Stimulated activated CD4-positive, alpha-beta T cell treated with anti-CD3 and anti-CD28 coated beads, Interleukin-1b, Interleukin-23, amount 100 ng/mL, for 1 hour (primary cell): ENCODE data around the gene GPAT2.
"Not testable (repeated sequence)": the region's sequence is repeated elsewhere in the genome, so short reads cannot be mapped to it uniquely, and the experiment has no call there.

Experiments
- DNase-seq, 2 donors: peaks; one replicate each; pipeline ENCODE4 v3.0.0-alpha.2; 2020; ENCODE audit warnings: low read depth in 2 of 2

Gene GPAT2, protein sequence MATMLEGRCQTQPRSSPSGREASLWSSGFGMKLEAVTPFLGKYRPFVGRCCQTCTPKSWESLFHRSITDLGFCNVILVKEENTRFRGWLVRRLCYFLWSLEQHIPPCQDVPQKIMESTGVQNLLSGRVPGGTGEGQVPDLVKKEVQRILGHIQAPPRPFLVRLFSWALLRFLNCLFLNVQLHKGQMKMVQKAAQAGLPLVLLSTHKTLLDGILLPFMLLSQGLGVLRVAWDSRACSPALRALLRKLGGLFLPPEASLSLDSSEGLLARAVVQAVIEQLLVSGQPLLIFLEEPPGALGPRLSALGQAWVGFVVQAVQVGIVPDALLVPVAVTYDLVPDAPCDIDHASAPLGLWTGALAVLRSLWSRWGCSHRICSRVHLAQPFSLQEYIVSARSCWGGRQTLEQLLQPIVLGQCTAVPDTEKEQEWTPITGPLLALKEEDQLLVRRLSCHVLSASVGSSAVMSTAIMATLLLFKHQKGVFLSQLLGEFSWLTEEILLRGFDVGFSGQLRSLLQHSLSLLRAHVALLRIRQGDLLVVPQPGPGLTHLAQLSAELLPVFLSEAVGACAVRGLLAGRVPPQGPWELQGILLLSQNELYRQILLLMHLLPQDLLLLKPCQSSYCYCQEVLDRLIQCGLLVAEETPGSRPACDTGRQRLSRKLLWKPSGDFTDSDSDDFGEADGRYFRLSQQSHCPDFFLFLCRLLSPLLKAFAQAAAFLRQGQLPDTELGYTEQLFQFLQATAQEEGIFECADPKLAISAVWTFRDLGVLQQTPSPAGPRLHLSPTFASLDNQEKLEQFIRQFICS

GRCh38 chr2:96034792-96035191 lies at the start of gene GPAT2:
Gene GPAT2 (minus strand): TSS chr2:96034916. CDS start chr2:96032359, 2,557 bp downstream.
- DNase-seq, result not testable (repeated sequence)

GRCh38 chr2:96083989-96084857 lies 49.5 kb upstream of the GPAT2 start:
- no peak for DNase-seq

GRCh38 chr2:96083064-96083939 lies 48.6 kb upstream of the GPAT2 start:
- DNase-seq, result no peak

DNA sequence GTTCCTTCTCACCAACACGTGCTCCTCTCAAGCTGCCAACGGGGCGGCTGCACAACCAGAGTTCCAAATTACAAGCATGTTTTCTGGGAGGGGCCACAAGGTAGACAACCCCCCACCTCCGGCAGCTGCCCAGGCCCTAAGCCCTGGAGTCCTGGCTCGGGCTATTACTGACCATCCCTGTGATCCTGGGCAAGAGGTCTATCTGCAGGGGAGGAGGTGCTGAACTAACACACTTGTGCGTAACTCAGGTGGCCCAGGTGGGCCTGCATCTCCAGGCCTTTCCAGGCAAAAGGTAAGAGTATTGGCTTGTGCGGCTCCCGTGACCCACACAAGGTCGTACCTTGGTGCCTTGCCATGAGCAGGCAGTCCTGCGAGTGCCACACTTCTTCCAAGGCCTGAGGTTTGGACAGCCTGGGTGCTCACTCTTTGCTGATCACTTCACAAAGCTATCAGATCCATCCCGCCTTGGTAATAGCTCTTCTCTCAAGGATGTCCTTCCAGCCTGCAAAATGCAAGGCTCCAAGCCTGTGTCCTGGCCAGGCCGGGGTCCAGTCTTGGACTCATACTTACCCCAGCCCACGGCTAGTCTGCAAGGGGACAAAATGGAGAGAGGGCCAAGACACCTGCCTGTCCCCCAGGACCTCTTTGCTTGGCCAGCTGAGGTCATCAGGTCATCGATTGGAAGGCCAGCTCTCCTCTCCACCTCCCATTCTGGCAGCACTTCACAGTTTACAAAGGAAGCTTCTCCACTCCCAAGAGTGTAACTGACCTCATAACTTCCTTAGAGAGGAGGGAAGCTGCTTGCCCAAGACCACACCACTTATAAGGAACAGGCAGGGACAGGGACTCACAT lies 47.7 kb upstream of the GPAT2 start:
- no peak for DNase-seq

GRCh38 chr2:96081042-96081441 lies 46.3 kb upstream of the GPAT2 start:
- DNase-seq, result no peak

- no peak for DNase-seq
These were observed 40.6 kb upstream of the GPAT2 start for GRCh38 chr2:96075199-96075771.

- no peak for DNase-seq
These were observed 39.4 kb upstream of the GPAT2 start for GRCh38 chr2:96074156-96074555.

GRCh38 chr2:96073170-96073775 lies 38.6 kb upstream of the GPAT2 start:
- no peak for DNase-seq

- no peak for DNase-seq
These were observed 38.0 kb upstream of the GPAT2 start for GRCh38 chr2:96072746-96073145.

- not testable (repeated sequence) for DNase-seq
These were observed 37.3 kb upstream of the GPAT2 start for GRCh38 chr2:96071977-96072491.

DNA sequence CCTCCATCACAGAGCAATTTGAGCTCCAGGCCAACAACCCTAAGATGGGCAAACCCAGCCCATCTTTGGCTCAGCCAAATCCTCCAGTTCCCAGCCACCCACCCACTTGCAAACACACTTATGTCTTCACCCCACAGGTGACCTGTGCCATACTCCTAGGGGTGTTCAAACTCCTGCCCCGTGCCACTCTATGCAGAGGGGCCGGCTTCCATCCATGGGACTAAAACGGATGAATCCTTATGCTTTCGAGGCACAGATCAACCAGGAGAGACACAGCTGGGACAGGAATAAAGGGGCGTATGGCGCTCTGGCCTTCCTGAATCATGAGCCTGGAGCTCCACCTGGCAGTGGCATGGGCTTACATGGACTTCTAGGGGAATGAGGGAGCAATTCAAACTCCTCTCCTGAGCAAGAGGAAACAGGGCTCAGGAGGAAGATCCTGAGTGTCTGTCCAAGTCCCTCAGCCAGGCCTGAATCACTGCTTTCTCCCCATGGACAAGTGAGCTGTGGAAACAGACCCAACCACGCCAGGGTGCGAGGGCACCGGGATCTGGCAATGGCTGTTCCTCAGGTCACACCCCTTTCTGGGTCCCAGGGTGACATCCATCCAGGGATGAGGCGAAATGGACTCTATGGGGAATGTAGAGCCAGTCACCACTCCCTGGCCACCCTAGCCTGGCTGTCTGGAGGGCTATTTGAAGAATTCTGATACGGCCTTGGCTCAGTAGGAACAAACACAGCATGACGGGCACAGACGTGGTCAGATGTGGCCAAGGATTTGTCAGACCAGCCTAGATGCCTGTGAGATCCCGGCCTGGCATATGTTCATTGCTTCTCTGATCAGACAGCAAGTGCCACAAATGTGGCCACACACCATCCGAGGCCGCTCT lies 36.6 kb upstream of the GPAT2 start:
- not testable (repeated sequence) for DNase-seq

- DNase-seq, result not testable (repeated sequence)
These were observed 35.6 kb upstream of the GPAT2 start for GRCh38 chr2:96070351-96070750.

GRCh38 chr2:96069878-96070277 lies 35.2 kb upstream of the GPAT2 start:
- DNase-seq, result not testable (repeated sequence)

DNA sequence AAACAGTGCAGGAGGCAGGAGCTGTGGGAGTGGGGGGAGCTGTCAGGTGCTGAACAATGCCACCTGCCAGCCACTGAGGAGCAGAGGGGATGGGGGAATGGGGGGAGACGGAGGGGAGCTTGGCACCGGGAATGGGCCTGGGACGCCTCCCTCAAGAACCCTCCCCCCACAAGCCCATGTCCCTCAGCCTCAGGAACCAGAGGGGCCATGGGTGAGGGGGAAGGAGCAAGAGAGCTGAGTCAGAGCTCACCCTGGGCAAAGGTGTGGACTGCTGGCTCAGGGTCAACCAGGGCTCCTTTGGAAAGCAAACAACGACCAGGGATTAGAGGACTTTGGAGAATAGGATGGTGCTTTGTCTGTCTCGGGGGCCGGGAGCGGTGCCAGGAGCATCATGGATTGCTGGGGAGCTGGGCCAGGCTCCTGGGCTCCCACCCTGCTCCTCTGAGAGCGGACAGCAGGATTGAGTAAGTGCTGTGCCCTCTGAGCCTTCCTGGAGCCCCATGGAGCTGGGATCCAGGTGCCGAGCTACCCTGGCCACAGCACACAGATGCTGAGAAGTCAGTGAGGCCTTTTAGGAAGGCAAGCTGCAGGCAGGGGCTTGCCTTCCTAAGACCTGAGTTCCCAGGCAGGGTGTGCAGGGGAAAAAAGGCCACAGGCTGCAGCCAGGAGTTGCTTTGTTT lies 33.3 kb upstream of the GPAT2 start:
- DNase-seq, result not testable (repeated sequence)

- not testable (repeated sequence) for DNase-seq
These were observed 32.5 kb upstream of the GPAT2 start for GRCh38 chr2:96067098-96067660.

GRCh38 chr2:96066511-96066910 lies 31.8 kb upstream of the GPAT2 start:
- not testable (repeated sequence) for DNase-seq

DNA sequence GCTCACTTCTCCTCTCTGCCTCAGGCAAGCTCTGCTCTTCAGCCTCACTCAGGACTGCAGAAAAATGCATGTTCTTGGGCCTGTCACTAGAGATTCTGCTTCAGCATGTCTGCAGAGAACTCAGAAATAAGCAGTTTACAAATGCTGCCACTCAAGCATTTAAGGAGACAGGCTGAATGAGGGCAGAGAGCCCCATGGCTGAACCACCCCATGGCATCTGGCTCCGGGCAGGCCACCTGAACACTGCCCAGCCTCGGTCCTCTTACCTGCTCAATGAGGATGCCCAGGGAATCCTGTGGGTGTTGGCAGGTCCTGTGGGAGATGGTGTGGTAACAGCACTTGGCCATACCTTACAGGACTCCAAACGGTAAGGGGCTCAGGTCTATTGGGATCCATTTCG lies 31.2 kb upstream of the GPAT2 start:
- DNase-seq, result not testable (repeated sequence)
